ENCODE results near the gene KBTBD7. TPM values are rescaled to one million over a fixed set of nuclear protein-coding genes. Genes with fewer than 3 reads are reported as not detected.

The KBTBD7 gene, protein sequence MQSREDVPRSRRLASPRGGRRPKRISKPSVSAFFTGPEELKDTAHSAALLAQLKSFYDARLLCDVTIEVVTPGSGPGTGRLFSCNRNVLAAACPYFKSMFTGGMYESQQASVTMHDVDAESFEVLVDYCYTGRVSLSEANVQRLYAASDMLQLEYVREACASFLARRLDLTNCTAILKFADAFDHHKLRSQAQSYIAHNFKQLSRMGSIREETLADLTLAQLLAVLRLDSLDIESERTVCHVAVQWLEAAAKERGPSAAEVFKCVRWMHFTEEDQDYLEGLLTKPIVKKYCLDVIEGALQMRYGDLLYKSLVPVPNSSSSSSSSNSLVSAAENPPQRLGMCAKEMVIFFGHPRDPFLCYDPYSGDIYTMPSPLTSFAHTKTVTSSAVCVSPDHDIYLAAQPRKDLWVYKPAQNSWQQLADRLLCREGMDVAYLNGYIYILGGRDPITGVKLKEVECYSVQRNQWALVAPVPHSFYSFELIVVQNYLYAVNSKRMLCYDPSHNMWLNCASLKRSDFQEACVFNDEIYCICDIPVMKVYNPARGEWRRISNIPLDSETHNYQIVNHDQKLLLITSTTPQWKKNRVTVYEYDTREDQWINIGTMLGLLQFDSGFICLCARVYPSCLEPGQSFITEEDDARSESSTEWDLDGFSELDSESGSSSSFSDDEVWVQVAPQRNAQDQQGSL
- 2.8 and 3.0 TPM in 2 replicates for total RNA-seq

DNA sequence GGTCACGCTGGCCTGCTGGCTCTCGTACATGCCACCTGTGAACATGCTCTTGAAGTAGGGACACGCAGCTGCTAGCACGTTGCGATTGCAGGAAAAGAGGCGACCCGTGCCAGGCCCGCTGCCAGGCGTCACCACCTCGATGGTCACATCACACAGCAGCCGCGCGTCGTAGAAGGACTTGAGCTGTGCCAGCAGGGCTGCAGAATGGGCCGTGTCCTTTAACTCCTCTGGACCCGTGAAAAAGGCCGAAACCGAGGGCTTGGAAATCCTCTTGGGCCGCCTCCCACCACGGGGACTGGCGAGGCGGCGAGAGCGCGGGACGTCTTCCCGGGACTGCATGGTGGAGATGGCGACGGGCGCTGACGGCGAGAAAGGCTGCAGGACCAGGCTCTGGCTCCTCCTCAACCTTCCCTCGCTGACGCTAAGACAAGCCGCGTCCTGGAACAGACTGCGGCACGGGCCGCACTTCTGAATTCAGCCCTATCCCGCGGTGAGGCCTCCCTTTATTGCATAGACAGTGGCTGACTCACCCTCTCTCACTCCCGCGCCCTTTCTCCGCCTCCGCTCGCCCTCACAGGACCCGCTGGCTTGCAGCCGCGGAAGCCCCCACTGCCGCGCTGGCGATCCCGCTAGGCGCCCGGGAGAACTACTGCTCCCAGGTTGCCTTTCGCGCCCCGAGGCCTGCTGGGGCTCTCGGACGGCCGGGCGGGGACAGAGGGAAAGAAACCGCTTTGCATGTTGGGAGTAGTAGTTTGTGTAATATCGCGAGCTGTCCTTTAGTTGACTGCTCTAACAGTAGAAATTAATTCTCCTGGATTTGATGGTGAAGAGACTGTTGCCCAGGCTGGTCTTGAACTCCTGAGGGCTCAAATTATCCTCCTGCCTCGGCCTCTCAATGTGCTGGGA lies at the start of gene KBTBD7:
TSS of gene KBTBD7 (minus strand) at position 651 of the 906 bp plus-strand sequence. CDS start at position 339, 312 bp downstream.

Other genes with a start within 250 kb of the KBTBD7 start
- gene ELF1, start 175.3 kb downstream of the KBTBD7 start, total RNA-seq, result 20.2 and 30.8 TPM in 2 replicates
- gene WBP4, start 133.1 kb downstream of the KBTBD7 start, total RNA-seq, result 7.1 and 7.3 TPM in 2 replicates
- gene KBTBD6, start 61.8 kb downstream of the KBTBD7 start, total RNA-seq, result 6.3 and 6.8 TPM in 2 replicates
- 5.0 and 5.4 TPM in 2 replicates for gene MTRF1, start 69.0 kb upstream of the KBTBD7 start, total RNA-seq
- 3.8 and 4.5 TPM in 2 replicates for gene NAA16, start 116.7 kb upstream of the KBTBD7 start, total RNA-seq